HG02642 (cell line): ENCODE results near the gene ELP1.
"Not testable (repeated sequence)": the region's sequence is repeated elsewhere in the genome, so short reads cannot be mapped to it uniquely, and the experiment has no call there.

Source experiments
- ATAC-seq: cut with Tn5 transposase; IDR thresholded peaks from one replicate; pipeline ENCODE4 v1.9.1; 2021; ENCODE audit warnings: mild to moderate bottlenecking; ENCODE audit not compliant: unreplicated experiment, poor library complexity

The ELP1 gene

GRCh38 chr9:108886594-108887271, 47.2 kb downstream of the ELP1 start:
- ATAC-seq, result not testable (repeated sequence)

- peak; percentile 100 for ATAC-seq
Observed at GRCh38 chr9:108885643-108886348, 48.1 kb downstream of the ELP1 start.

GRCh38 chr9:108884701-108885100, 49.2 kb downstream of the ELP1 start:
- no peak for ATAC-seq

GRCh38 chr9:108883085-108883484, 50.8 kb downstream of the ELP1 start:
- no peak for ATAC-seq

GRCh38 chr9:108882052-108882888, 51.7 kb downstream of the ELP1 start:
- no peak for ATAC-seq

GRCh38 chr9:108880738-108881316, 53.1 kb downstream of the ELP1 start:
- no peak for ATAC-seq

- ATAC-seq, result no peak
Observed at GRCh38 chr9:108877524-108877923, 56.4 kb downstream of the ELP1 start.

GRCh38 chr9:108876425-108876824, 57.5 kb downstream of the ELP1 start:
- no peak for ATAC-seq

- ATAC-seq, result no peak
Observed at GRCh38 chr9:108874058-108874788, 59.7 kb downstream of the ELP1 start.

- ATAC-seq, result no peak
Observed at GRCh38 chr9:108869092-108869725, 64.7 kb downstream of the ELP1 start.

GRCh38 chr9:108867829-108868228, 66.1 kb downstream of the ELP1 start:
- no peak for ATAC-seq

GRCh38 chr9:108867116-108867515, 66.8 kb downstream of the ELP1 start:
- no peak for ATAC-seq

- ATAC-seq, result no peak
Observed at GRCh38 chr9:108866001-108866420, 67.9 kb downstream of the ELP1 start.

GRCh38 chr9:108865037-108865436, 68.9 kb downstream of the ELP1 start:
- no peak for ATAC-seq

GRCh38 chr9:108864446-108864845, 69.5 kb downstream of the ELP1 start:
- ATAC-seq, result no peak

- no peak for ATAC-seq
Observed at GRCh38 chr9:108863891-108864290, 70.0 kb downstream of the ELP1 start.

- no peak for ATAC-seq
Observed at GRCh38 chr9:108861997-108862396, 71.9 kb downstream of the ELP1 start, which contains the start of gene ACTL7A. Gene ACTL7A, plus strand, starts transcription at chr9:108862266. Its CDS starts 57 bp downstream, at chr9:108862323.

- no peak for ATAC-seq
Observed at GRCh38 chr9:108861464-108861863, 72.5 kb downstream of the ELP1 start.

GRCh38 chr9:108860764-108861163, 73.2 kb downstream of the ELP1 start:
- ATAC-seq, result no peak
